Keratinocyte (primary cell): ENCODE measurements around the gene IL18RAP. TPM values are rescaled to one million over a fixed set of nuclear protein-coding genes. Genes with fewer than 3 reads are reported as not detected.

ENCODE experiments used
- DNase-seq: peaks from one replicate; pipeline ENCODE4 v3.0.0-alpha.2; 2011; ENCODE audit warnings: low read depth, missing footprints, low spot score
- FAIRE-seq: peaks from 2 replicates; lab custom pipeline; 2011; peaks lifted over from hg19 to GRCh38; lab: Jason Lieb, UNC
- H2AFZ ChIP-seq: 2 replicates; pipeline ENCODE4 v1.6.0; 2012; ENCODE audit warnings: low read length, control low read depth, inconsistent platforms; ENCODE audit not compliant: control insufficient read depth
- H3K27ac ChIP-seq: 2 replicates; pipeline ENCODE4 v1.5.1; 2011; ENCODE audit warnings: low read length; ENCODE audit not compliant: control insufficient read depth, insufficient read depth
- H3K27me3 ChIP-seq: 3 replicates; pipeline ENCODE4 v1.6.0; 2011; ENCODE audit warnings: low read length; ENCODE audit not compliant: control insufficient read depth, insufficient read depth; ENCODE audit errors: extremely low read depth
- H3K36me3 ChIP-seq, 2 experiments: 2 replicates in 1 of 2; 3 replicates in 1 of 2; pipeline ENCODE4 v1.5.1; 2011; ENCODE audit warnings: low read length in 2 of 2, mild to moderate bottlenecking in 1 of 2; ENCODE audit not compliant: control insufficient read depth in 2 of 2, insufficient read depth in 2 of 2; ENCODE audit errors: extremely low read depth in 1 of 2
- H3K4me1 ChIP-seq: 3 replicates; pipeline ENCODE4 v1.5.1; 2011; ENCODE audit warnings: low read length; ENCODE audit not compliant: control insufficient read depth, insufficient read depth; ENCODE audit errors: extremely low read depth
- H3K4me2 ChIP-seq: 3 replicates; pipeline ENCODE4 v1.6.0; 2011; ENCODE audit warnings: low read depth, low read length; ENCODE audit not compliant: control insufficient read depth, insufficient read depth; ENCODE audit errors: extremely low read depth
- H3K4me3 ChIP-seq, 3 experiments: fragments of 200-600 bp in 1 of 3; sonication (generic) in 1 of 3; 2 replicates in 2 of 3; 3 replicates in 1 of 3; pipeline ENCODE4 v1.5.1; 2011 to 2016; ENCODE audit warnings: low read length in 3 of 3, mild to moderate bottlenecking in 3 of 3, control low read depth in 2 of 3, inconsistent platforms in 1 of 3, low read depth in 1 of 3, mixed read lengths in 1 of 3, mixed run types in 1 of 3, moderate library complexity in 1 of 3; ENCODE audit not compliant: control insufficient read depth in 2 of 3, insufficient read depth in 2 of 3; ENCODE audit errors: extremely low read depth in 1 of 3
- H3K79me2 ChIP-seq: 2 replicates; pipeline ENCODE4 v1.6.0; 2012; ENCODE audit warnings: low read length; ENCODE audit not compliant: control insufficient read depth, insufficient read depth
- H3K9ac ChIP-seq: 3 replicates; pipeline ENCODE4 v1.6.0; 2011; ENCODE audit warnings: low read length; ENCODE audit not compliant: control insufficient read depth, insufficient read depth; ENCODE audit errors: extremely low read depth
- H3K9me1 ChIP-seq: 3 replicates; pipeline ENCODE4 v1.6.0; 2011; ENCODE audit warnings: low read length; ENCODE audit not compliant: control insufficient read depth, insufficient read depth; ENCODE audit errors: extremely low read depth
- H3K9me3 ChIP-seq: 2 replicates; pipeline ENCODE4 v1.5.1; 2012; ENCODE audit warnings: low read depth, low read length; ENCODE audit not compliant: control insufficient read depth
- H4K20me1 ChIP-seq: 3 replicates; pipeline ENCODE4 v1.6.0; 2011; ENCODE audit warnings: low read length; ENCODE audit not compliant: control insufficient read depth, insufficient read depth; ENCODE audit errors: extremely low read depth
- EZH2 ChIP-seq: IDR thresholded peaks from one replicate; pipeline ENCODE4 v1.6.1; 2012; ENCODE audit warnings: inconsistent platforms, mild to moderate bottlenecking, low read length, moderate library complexity
- dilution Hi-C: fragments of 300-500 bp; cut with MboI; formaldehyde crosslinking; loops from one replicate; pipeline ENCODE4 v1.7.0; 2020; ENCODE audit warnings: low sequenced_read_pairs; ENCODE audit not compliant: extremely low pct_ligation_motif_present
- polyA plus RNA-seq, 5 experiments: library from polyadenylated mRNA; depleted of rRNA in 3 of 5; stranded (reverse) in 3 of 5; stranded (forward) in 1 of 5; unstranded in 1 of 5; fragments of >200 nt; gene quantifications; 1 replicate in 1 of 5; 2 replicates in 3 of 5; 3 replicates in 1 of 5; pipeline versions ENCODE4 v1.2.1 to v1.2.3, GENCODE V29; 2011 to 2012; ENCODE audit warnings: missing spikeins in 2 of 5, low read depth in 1 of 5, low replicate concordance in 1 of 5
- TF ChIP-seq, protein P1 (sequence below), 3 experiments: IDR thresholded peaks in 1 of 3; conservative IDR thresholded peaks in 1 of 3; optimal IDR thresholded peaks in 1 of 3; 2 replicates in 2 of 3; 3 replicates in 1 of 3; pipeline versions ENCODE3 to v1.5.1; 2011; ENCODE audit warnings: low read length in 3 of 3, mild to moderate bottlenecking in 3 of 3, moderate library complexity in 2 of 3, control low read depth in 1 of 3, inconsistent platforms in 1 of 3; ENCODE audit not compliant: insufficient read depth in 2 of 3; ENCODE audit errors: extremely low read depth in 1 of 3

The IL18RAP gene
- polyA plus RNA-seq, 1 donor (not counting 4 experiments of a cell fraction or from before 2014, with no cell fraction given), result not detected

DNA sequence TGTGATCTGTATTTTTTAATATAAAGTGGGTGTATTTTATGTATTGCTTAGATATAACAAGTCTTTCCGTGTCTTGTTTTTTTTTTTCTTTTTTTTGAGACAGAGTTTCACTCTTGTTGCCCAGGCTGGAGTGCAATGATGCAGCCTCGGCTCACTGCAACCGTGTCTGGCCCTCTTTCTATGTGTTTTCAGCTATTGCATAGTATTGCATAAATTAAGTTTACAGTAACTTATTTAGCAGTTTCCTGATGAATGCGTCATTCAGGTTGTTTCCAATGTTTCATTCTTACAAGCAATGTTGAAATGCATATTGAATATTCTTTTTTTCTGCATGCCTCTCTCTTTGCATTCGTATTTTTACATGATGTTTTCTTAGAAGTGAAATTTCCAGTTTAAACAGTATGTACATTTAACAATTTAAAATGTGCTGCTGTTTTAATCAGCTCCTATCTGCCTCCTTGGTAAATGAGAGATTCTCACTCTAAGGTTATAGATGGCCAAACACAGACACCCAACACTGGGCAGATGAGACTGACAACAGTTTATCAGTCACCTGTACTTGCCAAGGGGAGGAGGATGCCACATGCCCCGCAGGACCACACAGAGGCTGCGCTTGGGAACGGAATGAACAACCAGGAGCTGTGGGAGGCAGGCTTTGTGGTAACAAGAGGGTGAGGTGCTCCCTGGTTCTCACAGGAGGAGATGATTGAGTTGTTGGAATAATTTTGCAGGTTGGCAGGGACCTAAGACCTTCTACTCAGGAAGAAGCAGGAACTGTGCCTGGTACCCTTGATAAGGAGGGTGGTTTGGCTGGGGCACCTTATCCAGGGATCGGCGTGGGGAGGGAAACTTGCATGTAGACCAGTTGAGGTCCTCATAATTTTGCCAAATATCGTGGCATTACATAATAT lies 57.6 kb downstream of the IL18RAP start:
- no peaks in the 10 kb centered on the region for H3K79me2 ChIP-seq
- no peak overlapping the region for H3K4me3 ChIP-seq
- no peak for TF ChIP-seq EZH2
- TF ChIP-seq, protein P1, sequence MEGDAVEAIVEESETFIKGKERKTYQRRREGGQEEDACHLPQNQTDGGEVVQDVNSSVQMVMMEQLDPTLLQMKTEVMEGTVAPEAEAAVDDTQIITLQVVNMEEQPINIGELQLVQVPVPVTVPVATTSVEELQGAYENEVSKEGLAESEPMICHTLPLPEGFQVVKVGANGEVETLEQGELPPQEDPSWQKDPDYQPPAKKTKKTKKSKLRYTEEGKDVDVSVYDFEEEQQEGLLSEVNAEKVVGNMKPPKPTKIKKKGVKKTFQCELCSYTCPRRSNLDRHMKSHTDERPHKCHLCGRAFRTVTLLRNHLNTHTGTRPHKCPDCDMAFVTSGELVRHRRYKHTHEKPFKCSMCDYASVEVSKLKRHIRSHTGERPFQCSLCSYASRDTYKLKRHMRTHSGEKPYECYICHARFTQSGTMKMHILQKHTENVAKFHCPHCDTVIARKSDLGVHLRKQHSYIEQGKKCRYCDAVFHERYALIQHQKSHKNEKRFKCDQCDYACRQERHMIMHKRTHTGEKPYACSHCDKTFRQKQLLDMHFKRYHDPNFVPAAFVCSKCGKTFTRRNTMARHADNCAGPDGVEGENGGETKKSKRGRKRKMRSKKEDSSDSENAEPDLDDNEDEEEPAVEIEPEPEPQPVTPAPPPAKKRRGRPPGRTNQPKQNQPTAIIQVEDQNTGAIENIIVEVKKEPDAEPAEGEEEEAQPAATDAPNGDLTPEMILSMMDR (optimal IDR thresholded peaks at IDR 0.05 in 1 of 3, IDR thresholded peaks at IDR 0.05 in 1 of 3, conservative IDR thresholded peaks at IDR 0.05 in 1 of 3; ENCODE audit: extremely low read depth in 1 of 3, insufficient read depth in 2 of 3, low read length in 3 of 3), result no peak
- peaks cover 3% of the 10 kb centered on the region for H3K27me3 ChIP-seq
- no peak overlapping the region for H3K27ac ChIP-seq
- no peak for FAIRE-seq
- H4K20me1 ChIP-seq, result no peaks in the 10 kb centered on the region
- H3K36me3 ChIP-seq, result no peaks in the 10 kb centered on the region
- H3K9me1 ChIP-seq, result no peaks in the 10 kb centered on the region
- H3K9me3 ChIP-seq, result no peaks in the 10 kb centered on the region
- H3K4me1 ChIP-seq, result no peaks in the 10 kb centered on the region
- no peak overlapping the region for H2AFZ ChIP-seq
- H3K9ac ChIP-seq, result no peak overlapping the region
- DNase-seq, result no peak
- no peak overlapping the region for H3K4me2 ChIP-seq
- dilution Hi-C loops, result no loop called here

DNA sequence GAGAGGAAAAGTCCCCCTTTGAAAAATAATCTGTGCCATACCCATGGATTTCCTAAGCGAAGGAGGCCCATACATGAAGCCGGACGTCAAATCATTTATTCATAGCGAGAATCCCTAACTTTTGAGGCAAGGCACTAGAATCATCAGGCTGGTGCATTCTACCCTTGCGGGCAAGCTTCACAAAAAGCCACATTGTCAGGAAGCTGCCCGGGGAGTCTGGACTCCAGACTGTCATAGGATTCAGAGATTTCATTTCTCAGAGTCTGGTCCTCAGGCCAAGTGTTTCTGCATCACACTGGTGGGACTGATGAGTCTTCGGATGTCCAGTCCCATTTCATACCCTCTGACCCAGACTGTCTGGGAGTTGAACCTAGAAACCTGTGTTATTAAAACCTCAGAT lies 59.0 kb downstream of the IL18RAP start:
- dilution Hi-C loops, result no loop called here
- Histone ChIP-seq H3K79me2 (no peaks in the 10 kb centered on the region), H3K9ac (no peak overlapping the region), H3K27me3 (peaks cover 3% of the 10 kb centered on the region), H2AFZ (no peak overlapping the region), H4K20me1 (no peaks in the 10 kb centered on the region), H3K9me1 (no peaks in the 10 kb centered on the region), H3K4me1 (peaks cover 3% of the 10 kb centered on the region), H3K27ac (no peak overlapping the region), H3K4me2 (no peak overlapping the region), H3K9me3 (no peaks in the 10 kb centered on the region), H3K36me3 (no peaks in the 10 kb centered on the region), H3K4me3 (no peak overlapping the region)
- no peak for TF ChIP-seq EZH2
- TF ChIP-seq, protein P1 (optimal IDR thresholded peaks at IDR 0.05 in 1 of 3, IDR thresholded peaks at IDR 0.05 in 1 of 3, conservative IDR thresholded peaks at IDR 0.05 in 1 of 3; ENCODE audit: extremely low read depth in 1 of 3, insufficient read depth in 2 of 3, low read length in 3 of 3), result no peak
- no peak for DNase-seq
- no peak for FAIRE-seq
